ENCODE data around the gene PHAX. TPM values are rescaled to one million over a fixed set of nuclear protein-coding genes. Genes with fewer than 3 reads are reported as not detected.

Gene PHAX
- total RNA-seq, 1 donor from 2014 or later: 56.9 TPM

- DNase-seq (ENCODE audit: low read depth) (no peak), FAIRE-seq (no peak)
- Histone ChIP-seq H3K4me3 (ENCODE audit: low read depth, low read length) (no peak overlapping the region), H3K27me3 (ENCODE audit: control insufficient read depth, insufficient read depth, low read length) (no peaks in the 10 kb centered on the region), H3K36me3 (ENCODE audit: control insufficient read depth, insufficient read depth, low read length) (peaks cover 1% of the 10 kb centered on the region)
- TF ChIP-seq CTCF (IDR thresholded peaks at IDR 0.05; ENCODE audit: insufficient read depth, low read length, severe bottlenecking): no peak
These were observed 27.4 kb downstream of the PHAX start for GRCh38 chr5:126628102-126628501.

- Histone ChIP-seq H3K4me3 (ENCODE audit: low read depth, low read length) (no peak overlapping the region), H3K36me3 (ENCODE audit: control insufficient read depth, insufficient read depth, low read length) (no peaks in the 10 kb centered on the region), H3K27me3 (ENCODE audit: control insufficient read depth, insufficient read depth, low read length) (no peaks in the 10 kb centered on the region)
- no peak for TF ChIP-seq CTCF (IDR thresholded peaks at IDR 0.05; ENCODE audit: insufficient read depth, low read length, severe bottlenecking)
- FAIRE-seq (no peak), DNase-seq (ENCODE audit: low read depth) (no peak)
These were observed 31.2 kb downstream of the PHAX start for GRCh38 chr5:126631920-126632319.

- Histone ChIP-seq H3K4me3 (ENCODE audit: low read depth, low read length) (no peak overlapping the region), H3K27me3 (ENCODE audit: control insufficient read depth, insufficient read depth, low read length) (no peaks in the 10 kb centered on the region), H3K36me3 (ENCODE audit: control insufficient read depth, insufficient read depth, low read length) (no peaks in the 10 kb centered on the region)
- FAIRE-seq (no peak), DNase-seq (ENCODE audit: low read depth) (no peak)
- no peak for TF ChIP-seq CTCF (IDR thresholded peaks at IDR 0.05; ENCODE audit: insufficient read depth, low read length, severe bottlenecking)
These were observed 32.8 kb downstream of the PHAX start for GRCh38 chr5:126633552-126633951.

GRCh38 chr5:126635585-126635984 is 34.8 kb downstream of the PHAX start:
- Histone ChIP-seq H3K27me3 (ENCODE audit: control insufficient read depth, insufficient read depth, low read length) (no peaks in the 10 kb centered on the region), H3K36me3 (ENCODE audit: control insufficient read depth, insufficient read depth, low read length) (no peaks in the 10 kb centered on the region), H3K4me3 (ENCODE audit: low read depth, low read length) (no peak overlapping the region)
- TF ChIP-seq CTCF (IDR thresholded peaks at IDR 0.05; ENCODE audit: insufficient read depth, low read length, severe bottlenecking): no peak
- no peak for DNase-seq (ENCODE audit: low read depth)
- no peak for FAIRE-seq

- no peak for TF ChIP-seq CTCF (IDR thresholded peaks at IDR 0.05; ENCODE audit: insufficient read depth, low read length, severe bottlenecking)
- no peak for FAIRE-seq
These were observed 36.2 kb downstream of the PHAX start for GRCh38 chr5:126636956-126637355.

GRCh38 chr5:126640866-126641265 is 40.1 kb downstream of the PHAX start:
- Histone ChIP-seq H3K4me3 (ENCODE audit: low read depth, low read length) (no peak overlapping the region), H3K36me3 (ENCODE audit: control insufficient read depth, insufficient read depth, low read length) (no peaks in the 10 kb centered on the region), H3K27me3 (ENCODE audit: control insufficient read depth, insufficient read depth, low read length) (no peaks in the 10 kb centered on the region)
- TF ChIP-seq CTCF (IDR thresholded peaks at IDR 0.05; ENCODE audit: insufficient read depth, low read length, severe bottlenecking): no peak
- DNase-seq (ENCODE audit: low read depth): no peak
- no peak for FAIRE-seq

More at GRCh38 chr5:126636956-126637355, 36.2 kb downstream of the PHAX start:
- Histone ChIP-seq H3K4me3 (ENCODE audit: low read depth, low read length) (no peak overlapping the region), H3K27me3 (ENCODE audit: control insufficient read depth, insufficient read depth, low read length) (no peaks in the 10 kb centered on the region), H3K36me3 (ENCODE audit: control insufficient read depth, insufficient read depth, low read length) (no peaks in the 10 kb centered on the region)
- no peak for DNase-seq (ENCODE audit: low read depth)
